OCI-LY7 (cell line): ENCODE results near the gene TEX22.

Source experiments
- EZH2phosphoT487 ChIP-seq: fragments of 200-600 bp; sonication (generic); IDR thresholded peaks from 2 replicates; pipeline ENCODE4 v1.6.1; 2018; ENCODE audit warnings: low read depth, borderline replicate concordance, mild to moderate bottlenecking, mixed run types, antibody characterized with exemption, low read length, moderate library complexity, mixed read lengths
- TF ChIP-seq, protein P1 (sequence below): fragments of 200-600 bp; sonication (generic); conservative IDR thresholded peaks from 2 replicates; pipeline ENCODE4 v1.5.1; 2014; ENCODE audit warnings: mild to moderate bottlenecking, antibody characterized with exemption, low read length, moderate library complexity, mixed read lengths

DNA sequence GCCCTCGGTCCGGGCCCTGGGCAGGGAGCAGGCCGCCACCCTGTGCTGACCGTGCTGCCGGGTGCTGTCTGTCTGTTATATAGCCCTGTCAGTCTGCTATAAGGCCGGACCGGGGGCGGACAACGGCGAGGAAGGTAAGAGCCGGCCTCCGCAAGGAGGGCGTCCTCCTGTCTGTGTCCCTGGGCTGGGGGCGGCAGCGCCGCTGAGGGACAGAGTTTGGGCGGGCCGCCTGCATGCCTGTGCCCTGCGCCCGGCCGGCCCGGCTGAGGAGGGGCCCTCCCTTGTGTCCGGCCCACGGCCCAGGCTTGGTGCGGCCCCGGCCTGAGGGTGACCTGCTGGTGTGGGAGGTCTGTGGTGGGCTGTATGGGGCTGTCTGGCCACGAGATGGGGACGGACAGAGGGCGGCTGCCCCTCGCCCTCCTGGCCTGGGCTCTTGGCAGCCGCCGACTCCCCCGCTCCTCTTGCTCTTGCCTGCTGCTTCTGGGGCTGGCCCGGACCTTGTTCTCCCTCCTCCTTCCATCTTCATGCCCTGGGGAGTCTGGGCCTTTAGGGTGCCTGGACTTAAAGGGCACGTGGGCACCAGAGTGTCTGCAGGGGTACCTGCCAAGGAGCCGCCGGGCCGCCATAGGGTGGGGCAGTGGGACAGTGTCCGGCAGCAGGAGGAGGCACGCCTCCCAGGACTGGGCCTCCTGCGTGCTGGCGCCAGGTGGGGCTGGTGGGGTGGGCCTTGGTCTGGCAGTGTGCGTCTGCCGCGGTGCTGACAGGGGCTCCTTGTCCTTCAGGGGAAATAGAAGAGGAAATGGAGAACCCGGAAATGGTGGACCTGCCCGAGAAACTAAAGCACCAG lies 51.2 kb downstream of the TEX22 start:
- TF ChIP-seq, protein P1, sequence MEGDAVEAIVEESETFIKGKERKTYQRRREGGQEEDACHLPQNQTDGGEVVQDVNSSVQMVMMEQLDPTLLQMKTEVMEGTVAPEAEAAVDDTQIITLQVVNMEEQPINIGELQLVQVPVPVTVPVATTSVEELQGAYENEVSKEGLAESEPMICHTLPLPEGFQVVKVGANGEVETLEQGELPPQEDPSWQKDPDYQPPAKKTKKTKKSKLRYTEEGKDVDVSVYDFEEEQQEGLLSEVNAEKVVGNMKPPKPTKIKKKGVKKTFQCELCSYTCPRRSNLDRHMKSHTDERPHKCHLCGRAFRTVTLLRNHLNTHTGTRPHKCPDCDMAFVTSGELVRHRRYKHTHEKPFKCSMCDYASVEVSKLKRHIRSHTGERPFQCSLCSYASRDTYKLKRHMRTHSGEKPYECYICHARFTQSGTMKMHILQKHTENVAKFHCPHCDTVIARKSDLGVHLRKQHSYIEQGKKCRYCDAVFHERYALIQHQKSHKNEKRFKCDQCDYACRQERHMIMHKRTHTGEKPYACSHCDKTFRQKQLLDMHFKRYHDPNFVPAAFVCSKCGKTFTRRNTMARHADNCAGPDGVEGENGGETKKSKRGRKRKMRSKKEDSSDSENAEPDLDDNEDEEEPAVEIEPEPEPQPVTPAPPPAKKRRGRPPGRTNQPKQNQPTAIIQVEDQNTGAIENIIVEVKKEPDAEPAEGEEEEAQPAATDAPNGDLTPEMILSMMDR: no peak
- TF ChIP-seq EZH2phosphoT487: no peak
